ENCODE measurements around the gene PRRC2C. TPM values are rescaled to one million over a fixed set of nuclear protein-coding genes. Genes with fewer than 3 reads are reported as not detected.

PRRC2C gene
- total and polyA plus RNA-seq, 2 experiments from 2014 or later = 47.0 to 88.9 TPM

DNA sequence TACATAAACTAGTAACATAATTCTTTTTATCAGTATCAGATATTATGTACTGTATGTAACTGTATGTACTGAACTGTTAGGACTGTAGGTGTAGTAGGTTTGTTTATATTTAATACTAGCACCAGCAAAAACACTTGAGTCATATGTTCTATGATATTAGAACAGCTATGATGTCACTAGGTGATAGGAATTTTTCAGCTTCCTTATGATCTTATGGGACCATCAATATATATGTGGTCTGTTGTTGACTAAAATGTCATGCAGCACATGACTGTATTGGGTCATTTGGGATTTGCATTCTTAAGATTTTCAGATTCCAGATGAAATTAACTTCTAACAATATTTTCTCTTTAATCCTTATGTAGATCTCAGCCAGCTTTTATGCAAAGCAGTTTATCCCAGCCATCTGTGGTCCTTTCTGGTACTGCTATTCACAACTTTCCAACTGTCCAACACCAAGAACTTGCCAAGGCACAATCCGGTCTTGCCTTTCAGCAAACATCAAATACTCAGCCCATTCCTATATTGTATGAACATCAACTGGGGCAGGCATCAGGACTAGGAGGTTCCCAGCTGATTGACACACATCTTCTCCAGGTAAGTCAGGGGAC, 98.4 kb downstream of the PRRC2C start:
- DNase-seq = peak; percentile 12
- TF ChIP-seq EZH2 (IDR thresholded peaks at IDR 0.05; ENCODE audit: insufficient read depth, poor library complexity, severe bottlenecking) (no peak), EZH2phosphoT487 (IDR thresholded peaks at IDR 0.05; ENCODE audit: insufficient read depth, low read depth) (no peak)
- Histone ChIP-seq H4K20me1 (ENCODE audit: insufficient read depth) (no peaks in the 10 kb centered on the region), H3K9ac (no peak overlapping the region), H3K27ac (no peak overlapping the region), H3K4me2 (ENCODE audit: unreplicated experiment) (no peak overlapping the region), H2AFZ (no peak overlapping the region), H3K9me2 (ENCODE audit: insufficient read depth) (no peaks in the 10 kb centered on the region), H3K9me3 (ENCODE audit: low read depth) (no peaks in the 10 kb centered on the region), H3K4me3 (no peak overlapping the region), H3K27me3 (replicated peaks; ENCODE audit: insufficient read depth) (no peaks in the 10 kb centered on the region), H3F3A (ENCODE audit: insufficient read depth) (no peaks in the 10 kb centered on the region; the same call in none of the 2 replicates), H3K36me3 (ENCODE audit: low read depth) (peaks cover 76% of the 10 kb centered on the region), H3K79me2 (ENCODE audit: insufficient read depth) (peaks cover 19% of the 10 kb centered on the region), H3K4me1 (ENCODE audit: insufficient read depth) (no peaks in the 10 kb centered on the region)
- 61 to 68% methylated on average over 1 of the region's 1 CpG for WGBS, 2 experiments (ENCODE audit: low coverage in 1 of 2, low lambda C conversion rate in 2 of 2, missing lambda C conversion rate in 2 of 2)
- in situ Hi-C loops (cut with MboI) = no loop called here

DNA sequence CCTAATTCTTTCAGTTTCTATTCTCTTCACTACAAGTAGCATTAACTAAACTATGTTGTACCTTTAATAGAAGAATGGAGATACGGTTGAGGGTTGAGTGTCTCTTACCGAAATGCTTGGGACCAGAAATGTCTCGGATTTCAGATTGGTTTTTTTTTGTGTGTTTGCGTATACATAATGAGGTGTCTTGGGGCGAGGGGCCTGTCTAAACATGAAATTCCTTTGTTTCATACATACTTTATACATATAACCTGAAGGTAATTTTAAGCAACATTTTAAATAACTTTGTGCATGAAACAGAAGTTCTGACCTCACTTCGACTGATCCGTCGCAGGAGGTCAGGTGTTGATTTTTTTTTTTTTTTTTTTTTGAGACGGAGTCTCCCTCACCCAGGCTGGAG, 100.4 kb downstream of the PRRC2C start:
- H4K20me1 ChIP-seq (ENCODE audit: insufficient read depth) = no peaks in the 10 kb centered on the region
- peaks cover 15% of the 10 kb centered on the region; the same call in 1 of the 2 replicates for H3K79me2 ChIP-seq (ENCODE audit: insufficient read depth)
- H3K9ac ChIP-seq = no peak overlapping the region
- no peaks in the 10 kb centered on the region for H3K9me2 ChIP-seq (ENCODE audit: insufficient read depth)
- WGBS, 2 experiments (ENCODE audit: low coverage in 1 of 2, low lambda C conversion rate in 2 of 2, missing lambda C conversion rate in 2 of 2) = 84 to 91% methylated on average over 8 to 9 of the region's 9 CpGs
- in situ Hi-C loops (cut with MboI) = no loop called here
- H3K9me3 ChIP-seq (ENCODE audit: low read depth) = no peaks in the 10 kb centered on the region
- H2AFZ ChIP-seq = no peak overlapping the region
- H3F3A ChIP-seq (ENCODE audit: insufficient read depth) = no peaks in the 10 kb centered on the region; the same call in none of the 2 replicates
- H3K36me3 ChIP-seq (ENCODE audit: low read depth) = peaks cover 71% of the 10 kb centered on the region
- H3K27me3 ChIP-seq (replicated peaks; ENCODE audit: insufficient read depth) = no peaks in the 10 kb centered on the region
- H3K4me2 ChIP-seq (ENCODE audit: unreplicated experiment) = no peak overlapping the region
- no peak overlapping the region for H3K27ac ChIP-seq
- H3K4me1 ChIP-seq (ENCODE audit: insufficient read depth) = no peaks in the 10 kb centered on the region
- no peak for DNase-seq
- H3K4me3 ChIP-seq = no peak overlapping the region
- TF ChIP-seq EZH2 (IDR thresholded peaks at IDR 0.05; ENCODE audit: insufficient read depth, poor library complexity, severe bottlenecking) (no peak), EZH2phosphoT487 (IDR thresholded peaks at IDR 0.05; ENCODE audit: insufficient read depth, low read depth) (no peak)

DNA sequence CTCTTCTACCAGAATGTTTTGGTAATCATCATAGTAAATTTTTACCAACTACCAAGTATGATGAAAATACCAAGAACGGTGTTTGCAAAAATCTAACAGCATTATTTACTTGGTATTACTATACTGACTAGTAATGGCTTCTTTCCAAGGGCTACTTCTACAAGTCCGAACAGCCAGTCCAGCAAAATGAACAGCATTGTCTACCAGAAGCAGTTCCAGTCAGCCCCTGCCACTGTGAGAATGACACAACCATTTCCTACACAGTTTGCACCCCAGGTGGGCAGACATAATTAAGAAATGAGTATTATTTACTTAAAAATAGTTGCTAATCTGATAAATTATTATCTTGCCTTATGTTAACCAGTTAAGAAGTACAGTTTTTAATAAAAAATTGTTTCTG, 102.9 kb downstream of the PRRC2C start:
- Histone ChIP-seq H3K9ac (no peak overlapping the region), H3K9me2 (ENCODE audit: insufficient read depth) (no peaks in the 10 kb centered on the region), H4K20me1 (ENCODE audit: insufficient read depth) (no peaks in the 10 kb centered on the region), H3K27ac (no peak overlapping the region), H3F3A (ENCODE audit: insufficient read depth) (no peaks in the 10 kb centered on the region; the same call in 1 of the 2 replicates), H3K27me3 (replicated peaks; ENCODE audit: insufficient read depth) (no peaks in the 10 kb centered on the region), H3K79me2 (ENCODE audit: insufficient read depth) (no peaks in the 10 kb centered on the region), H3K9me3 (ENCODE audit: low read depth) (no peaks in the 10 kb centered on the region), H3K4me1 (ENCODE audit: insufficient read depth) (no peaks in the 10 kb centered on the region), H2AFZ (no peak overlapping the region), H3K4me3 (no peak overlapping the region), H3K4me2 (ENCODE audit: unreplicated experiment) (no peak overlapping the region), H3K36me3 (ENCODE audit: low read depth) (peaks cover 74% of the 10 kb centered on the region)
- TF ChIP-seq EZH2phosphoT487 (IDR thresholded peaks at IDR 0.05; ENCODE audit: insufficient read depth, low read depth) (no peak), EZH2 (IDR thresholded peaks at IDR 0.05; ENCODE audit: insufficient read depth, poor library complexity, severe bottlenecking) (no peak)
- in situ Hi-C loops (cut with MboI) = no loop called here
- no peak for DNase-seq
- 94 to 97% methylated on average over 2 of the region's 2 CpGs for WGBS, 2 experiments (ENCODE audit: low coverage in 1 of 2, low lambda C conversion rate in 2 of 2, missing lambda C conversion rate in 2 of 2)

DNA sequence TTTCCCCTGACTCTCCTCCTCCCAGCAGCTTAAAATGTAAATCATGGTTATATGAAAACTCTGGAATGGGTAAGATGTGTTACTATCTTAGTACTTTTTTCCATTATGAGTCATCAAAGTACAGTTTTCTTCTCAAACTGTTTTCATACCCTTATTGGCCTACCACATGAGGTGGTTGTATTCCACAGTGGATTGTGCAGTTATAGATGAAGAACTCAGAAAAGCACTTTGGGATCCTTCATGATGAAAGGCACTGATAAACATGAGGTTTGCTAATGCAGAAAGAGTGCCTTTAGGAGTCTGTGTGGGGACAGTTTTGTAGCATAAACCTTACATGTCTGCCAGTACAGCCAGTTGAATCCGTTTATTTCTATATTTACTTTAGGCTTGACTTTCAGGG, 104.7 kb downstream of the PRRC2C start:
- peaks cover 62% of the 10 kb centered on the region for H3K36me3 ChIP-seq (ENCODE audit: low read depth)
- no peak overlapping the region for H3K4me2 ChIP-seq (ENCODE audit: unreplicated experiment)
- H3K27me3 ChIP-seq (replicated peaks; ENCODE audit: insufficient read depth) = no peaks in the 10 kb centered on the region
- no peaks in the 10 kb centered on the region for H3K4me1 ChIP-seq (ENCODE audit: insufficient read depth)
- no peaks in the 10 kb centered on the region; the same call in 1 of the 2 replicates for H3F3A ChIP-seq (ENCODE audit: insufficient read depth)
- no peaks in the 10 kb centered on the region for H3K9me2 ChIP-seq (ENCODE audit: insufficient read depth)
- peak; percentile 66 for DNase-seq
- no peak overlapping the region for H3K9ac ChIP-seq
- no peak overlapping the region for H2AFZ ChIP-seq
- no peaks in the 10 kb centered on the region for H4K20me1 ChIP-seq (ENCODE audit: insufficient read depth)
- WGBS, 2 experiments (ENCODE audit: low coverage in 1 of 2, low lambda C conversion rate in 2 of 2, missing lambda C conversion rate in 2 of 2) = 100% methylated on average over 1 of the region's 1 CpG
- H3K27ac ChIP-seq = peak overlapping the region; percentile 27; the same call in 1 of the 2 replicates
- H3K4me3 ChIP-seq = no peak overlapping the region
- H3K9me3 ChIP-seq (ENCODE audit: low read depth) = no peaks in the 10 kb centered on the region
- in situ Hi-C loops (cut with MboI) = no loop called here
- TF ChIP-seq EZH2 (IDR thresholded peaks at IDR 0.05; ENCODE audit: insufficient read depth, poor library complexity, severe bottlenecking) = no peak
- TF ChIP-seq EZH2phosphoT487 (IDR thresholded peaks at IDR 0.05; ENCODE audit: insufficient read depth, low read depth) = no peak
- H3K79me2 ChIP-seq (ENCODE audit: insufficient read depth) = no peaks in the 10 kb centered on the region

Data from GM23248 (cell line).